Measurements from ENCODE around the gene KIAA0232.

Gene KIAA0232

GRCh38 chr4:6920171-6920570, 137.6 kb downstream of the KIAA0232 start:
- no peak for DNase-seq

- no peak for DNase-seq
Observed at GRCh38 chr4:6923507-6923906, 141.0 kb downstream of the KIAA0232 start.

GRCh38 chr4:6924361-6924779, 141.8 kb downstream of the KIAA0232 start:
- no peak for DNase-seq

GRCh38 chr4:6925357-6925836, 142.9 kb downstream of the KIAA0232 start:
- no peak for DNase-seq

- DNase-seq: peak; percentile 49
Observed at GRCh38 chr4:6926081-6926480, 143.6 kb downstream of the KIAA0232 start.

- no peak for DNase-seq
Observed at GRCh38 chr4:6926681-6927478, 144.4 kb downstream of the KIAA0232 start.

- no peak for DNase-seq
Observed at GRCh38 chr4:6928081-6928480, 145.6 kb downstream of the KIAA0232 start.

- DNase-seq: no peak
Observed at GRCh38 chr4:6929339-6929811, 146.8 kb downstream of the KIAA0232 start.

GRCh38 chr4:6929812-6930464, 147.4 kb downstream of the KIAA0232 start:
- DNase-seq: no peak

- DNase-seq: no peak
Observed at GRCh38 chr4:6932475-6932874, 149.9 kb downstream of the KIAA0232 start.

- DNase-seq: no peak
Observed at GRCh38 chr4:6932918-6933317, 150.4 kb downstream of the KIAA0232 start.
